Type B pancreatic cell (in vitro differentiated cells): ENCODE measurements around the gene PTPRT. TPM values are rescaled to one million over a fixed set of nuclear protein-coding genes. Genes with fewer than 3 reads are reported as not detected.

ENCODE experiments used
- DNase-seq: peaks from one replicate; pipeline ENCODE4 v3.0.0; 2021; ENCODE audit warnings: mixed read lengths; ENCODE audit not compliant: unreplicated experiment; ENCODE audit errors: extremely low spot score
- H3K27ac Mint-ChIP-seq: 2 replicates; pipeline ENCODE4 v1.8.0; 2021; ENCODE audit warnings: mild to moderate bottlenecking, mixed read lengths
- H3K27me3 Mint-ChIP-seq: 2 replicates; pipeline ENCODE4 v1.8.0; 2021; ENCODE audit warnings: mixed read lengths
- H3K36me3 Mint-ChIP-seq: 2 replicates; pipeline ENCODE4 v1.8.0; 2021; ENCODE audit warnings: mixed read lengths
- H3K4me1 Mint-ChIP-seq: one replicate; pipeline ENCODE4 v1.8.0; 2021; ENCODE audit warnings: mixed read lengths; ENCODE audit not compliant: unreplicated experiment
- H3K4me3 Mint-ChIP-seq: 2 replicates; pipeline ENCODE4 v1.8.0; 2021; ENCODE audit warnings: mild to moderate bottlenecking, mixed read lengths
- H3K9me3 Mint-ChIP-seq: 2 replicates; pipeline ENCODE4 v1.8.0; 2021; ENCODE audit warnings: mixed read lengths
- CTCF ChIP-seq: fragments of 200-600 bp; sonication (generic); conservative IDR thresholded peaks from 2 replicates; pipeline ENCODE4 v1.5.0; 2021; ENCODE audit warnings: antibody characterized with exemption, mild to moderate bottlenecking
- total RNA-seq: library from RNA; stranded (reverse); gene quantifications from 2 replicates; pipeline ENCODE4 v1.2.1, GENCODE V29; 2021; ENCODE audit warnings: low replicate concordance

Gene PTPRT
- total RNA-seq, 1 donor from 2014 or later = 7.0 TPM

GRCh38 chr20:42524058-42524457, 665.6 kb downstream of the PTPRT start:
- no peak for TF ChIP-seq CTCF
- Mint-ChIP-seq H3K36me3 (no peaks in the 10 kb centered on the region), H3K27ac (no peak overlapping the region), H3K4me3 (no peak overlapping the region), H3K4me1 (peaks cover 6% of the 10 kb centered on the region), H3K9me3 (peaks cover 6% of the 10 kb centered on the region), H3K27me3 (peaks cover 6% of the 10 kb centered on the region)
- no peak for DNase-seq

- Mint-ChIP-seq H3K27ac (no peak overlapping the region), H3K9me3 (no peaks in the 10 kb centered on the region), H3K4me3 (no peak overlapping the region), H3K27me3 (no peaks in the 10 kb centered on the region), H3K4me1 (no peaks in the 10 kb centered on the region), H3K36me3 (no peaks in the 10 kb centered on the region)
- TF ChIP-seq CTCF = no peak
- no peak for DNase-seq
Observed at GRCh38 chr20:42516692-42517091, 673.0 kb downstream of the PTPRT start.

- no peaks in the 10 kb centered on the region for H3K9me3 Mint-ChIP-seq
- H3K27ac Mint-ChIP-seq = no peak overlapping the region
- no peaks in the 10 kb centered on the region for H3K4me1 Mint-ChIP-seq
- no peak for DNase-seq
- no peak for TF ChIP-seq CTCF
- no peak overlapping the region for H3K4me3 Mint-ChIP-seq
- H3K27me3 Mint-ChIP-seq = peaks cover 2% of the 10 kb centered on the region
- H3K36me3 Mint-ChIP-seq = no peaks in the 10 kb centered on the region
Observed at GRCh38 chr20:42510686-42511085, 679.0 kb downstream of the PTPRT start.

GRCh38 chr20:42507874-42508273, 681.8 kb downstream of the PTPRT start:
- TF ChIP-seq CTCF = no peak
- Mint-ChIP-seq H3K4me3 (no peak overlapping the region), H3K27ac (no peak overlapping the region), H3K36me3 (no peaks in the 10 kb centered on the region), H3K4me1 (no peaks in the 10 kb centered on the region), H3K9me3 (no peaks in the 10 kb centered on the region), H3K27me3 (peaks cover 2% of the 10 kb centered on the region)
- DNase-seq = no peak

- DNase-seq = no peak
- H3K4me1 Mint-ChIP-seq = no peaks in the 10 kb centered on the region
- no peak overlapping the region for H3K27ac Mint-ChIP-seq
- H3K36me3 Mint-ChIP-seq = no peaks in the 10 kb centered on the region
- peaks cover 2% of the 10 kb centered on the region for H3K27me3 Mint-ChIP-seq
- H3K4me3 Mint-ChIP-seq = no peak overlapping the region
- no peak for TF ChIP-seq CTCF
- H3K9me3 Mint-ChIP-seq = no peaks in the 10 kb centered on the region
Observed at GRCh38 chr20:42506397-42506796, 683.3 kb downstream of the PTPRT start.

GRCh38 chr20:42502591-42502990, 687.1 kb downstream of the PTPRT start:
- Mint-ChIP-seq H3K4me3 (no peak overlapping the region), H3K27me3 (peaks cover 7% of the 10 kb centered on the region), H3K36me3 (no peaks in the 10 kb centered on the region), H3K4me1 (no peaks in the 10 kb centered on the region), H3K27ac (no peak overlapping the region), H3K9me3 (no peaks in the 10 kb centered on the region)
- DNase-seq = no peak
- TF ChIP-seq CTCF = no peak
